GOT3 (cell line): ENCODE results near the gene KDM5B.

Experiments used
- DNase-seq: peaks from one replicate; lab custom pipeline; 2025; ENCODE audit warnings: mixed read lengths; lab: John Stamatoyannopoulos, UW

The KDM5B gene

GRCh38 chr1:202685641-202686040 lies 122.6 kb downstream of the KDM5B start:
- DNase-seq, result no peak

GRCh38 chr1:202684716-202685115 lies 123.5 kb downstream of the KDM5B start:
- DNase-seq, result no peak

- DNase-seq, result no peak
Measured at GRCh38 chr1:202683029-202683428, 125.2 kb downstream of the KDM5B start.

GRCh38 chr1:202682477-202682876 lies 125.7 kb downstream of the KDM5B start:
- no peak for DNase-seq

- no peak for DNase-seq
Measured at GRCh38 chr1:202681736-202682420, 126.3 kb downstream of the KDM5B start.

- DNase-seq, result no peak
Measured at GRCh38 chr1:202680586-202681352, 127.5 kb downstream of the KDM5B start.

DNA sequence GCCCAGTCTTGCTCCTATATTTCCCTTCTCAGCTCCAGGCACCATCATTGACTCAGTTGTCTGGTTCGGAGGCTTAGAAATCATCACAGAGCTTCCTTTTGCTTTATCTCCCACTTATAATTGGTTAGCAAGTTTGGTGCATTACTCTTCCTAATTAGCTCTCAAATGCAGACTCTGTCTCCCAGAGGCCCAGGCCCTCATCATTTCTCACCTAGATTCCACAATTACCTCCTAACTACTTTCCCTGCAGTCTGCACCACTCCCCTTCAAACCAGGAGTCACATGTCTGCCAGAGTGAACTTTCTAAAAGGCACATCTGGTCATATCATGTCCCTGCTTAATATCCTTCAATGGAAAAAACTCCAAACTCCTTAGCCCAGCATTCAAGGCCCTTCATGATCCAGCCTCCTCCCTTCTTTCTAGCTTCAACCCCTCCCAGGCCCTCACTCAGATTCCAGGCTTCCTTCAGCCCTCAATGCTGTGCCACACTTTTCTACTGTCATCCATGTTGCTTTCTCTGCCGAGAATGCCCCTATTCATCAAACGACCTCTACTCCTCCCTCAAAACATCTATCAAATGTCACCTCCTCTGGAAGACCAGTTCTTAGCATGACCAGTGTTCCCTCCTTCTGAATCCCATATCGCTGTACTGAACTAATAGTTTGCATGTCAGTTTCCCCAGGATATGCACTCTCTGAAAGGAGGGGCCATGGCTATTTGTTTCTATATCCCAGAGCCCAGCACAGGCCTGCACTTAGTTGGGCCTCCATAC lies 128.6 kb downstream of the KDM5B start:
- DNase-seq, result no peak

GRCh38 chr1:202677433-202677832 lies 130.8 kb downstream of the KDM5B start:
- DNase-seq, result no peak
